ENCODE results near the gene SNX25. TPM values are rescaled to one million over a fixed set of nuclear protein-coding genes. Genes with fewer than 3 reads are reported as not detected.

Gene SNX25
- total RNA-seq (2022; extraction: Qiagen RNA extraction): 6.9 to 8.1 TPM (median 7.4 TPM) in 5 replicates

GRCh38 chr4:185209031-185209851, at the start of gene SNX25:
SNX25 (plus strand) TSS chr4:185209598; CDS start chr4:185209827, 229 bp downstream.

GRCh38 chr4:185203486-185204237, 5.7 kb upstream of the SNX25 start, which contains the start of gene CFAP97:
CFAP97 (minus strand) TSS chr4:185204000; CDS start chr4:185191196, 12,804 bp downstream.

GRCh38 chr4:185395238-185395955, 186.0 kb downstream of the SNX25 start, which contains the start of gene LRP2BP:
LRP2BP (minus strand) TSS chr4:185395924; CDS start chr4:185378186, 17,738 bp downstream.

GRCh38 chr4:185396724-185397385, 187.5 kb downstream of the SNX25 start, which contains the start of gene ANKRD37:
ANKRD37 (plus strand) TSS chr4:185396841; CDS start chr4:185396924, 83 bp downstream.

Other genes starting within 250 kb of the SNX25 start
- 0.16 TPM in 1 of 5 replicates, not detected in the others for gene HELT, start 191.1 kb upstream of the SNX25 start, total RNA-seq (2022; extraction: Qiagen RNA extraction)
- 13.0 to 15.9 TPM (median 14.7 TPM) in 5 replicates for gene SLC25A4, start 66.3 kb upstream of the SNX25 start, total RNA-seq (2022; extraction: Qiagen RNA extraction)
- gene CFAP97, start 5.6 kb upstream of the SNX25 start, total RNA-seq (2022; extraction: Qiagen RNA extraction): 10.4 to 16.0 TPM (median 13.1 TPM) in 5 replicates
- gene LRP2BP, start 186.3 kb downstream of the SNX25 start, total RNA-seq (2022; extraction: Qiagen RNA extraction): 0.07 to 0.27 TPM (median 0.12 TPM) in 5 replicates
- gene ANKRD37, start 187.2 kb downstream of the SNX25 start, total RNA-seq (2022; extraction: Qiagen RNA extraction): 1.7 to 3.4 TPM (median 2.7 TPM) in 5 replicates
- 12.7 to 16.4 TPM (median 14.6 TPM) in 5 replicates for gene UFSP2, start 216.4 kb downstream of the SNX25 start, total RNA-seq (2022; extraction: Qiagen RNA extraction)

Data from A549 treated with dexamethasone at 1 μM for 4 hours (cell line).